Keratinocyte (primary cell): Measurements from ENCODE around the gene WLS. TPM values are rescaled to one million over a fixed set of nuclear protein-coding genes. Genes with fewer than 3 reads are reported as not detected.

Source experiments
- DNase-seq: peaks from one replicate; pipeline ENCODE4 v3.0.0-alpha.2; 2011; ENCODE audit warnings: low read depth, missing footprints, low spot score
- FAIRE-seq: peaks from 2 replicates; lab custom pipeline; 2011; peaks lifted over from hg19 to GRCh38; lab: Jason Lieb, UNC
- H2AFZ ChIP-seq: 2 replicates; pipeline ENCODE4 v1.6.0; 2012; ENCODE audit warnings: low read length, control low read depth, inconsistent platforms; ENCODE audit not compliant: control insufficient read depth
- H3K27ac ChIP-seq: 2 replicates; pipeline ENCODE4 v1.5.1; 2011; ENCODE audit warnings: low read length; ENCODE audit not compliant: control insufficient read depth, insufficient read depth
- H3K27me3 ChIP-seq: 3 replicates; pipeline ENCODE4 v1.6.0; 2011; ENCODE audit warnings: low read length; ENCODE audit not compliant: control insufficient read depth, insufficient read depth; ENCODE audit errors: extremely low read depth
- H3K36me3 ChIP-seq, 2 experiments: 2 replicates in 1 of 2; 3 replicates in 1 of 2; pipeline ENCODE4 v1.5.1; 2011; ENCODE audit warnings: low read length in 2 of 2, mild to moderate bottlenecking in 1 of 2; ENCODE audit not compliant: control insufficient read depth in 2 of 2, insufficient read depth in 2 of 2; ENCODE audit errors: extremely low read depth in 1 of 2
- H3K4me1 ChIP-seq: 3 replicates; pipeline ENCODE4 v1.5.1; 2011; ENCODE audit warnings: low read length; ENCODE audit not compliant: control insufficient read depth, insufficient read depth; ENCODE audit errors: extremely low read depth
- H3K4me2 ChIP-seq: 3 replicates; pipeline ENCODE4 v1.6.0; 2011; ENCODE audit warnings: low read depth, low read length; ENCODE audit not compliant: control insufficient read depth, insufficient read depth; ENCODE audit errors: extremely low read depth
- H3K4me3 ChIP-seq, 3 experiments: fragments of 200-600 bp in 1 of 3; sonication (generic) in 1 of 3; 2 replicates in 2 of 3; 3 replicates in 1 of 3; pipeline ENCODE4 v1.5.1; 2011 to 2016; ENCODE audit warnings: low read length in 3 of 3, mild to moderate bottlenecking in 3 of 3, control low read depth in 2 of 3, inconsistent platforms in 1 of 3, low read depth in 1 of 3, mixed read lengths in 1 of 3, mixed run types in 1 of 3, moderate library complexity in 1 of 3; ENCODE audit not compliant: control insufficient read depth in 2 of 3, insufficient read depth in 2 of 3; ENCODE audit errors: extremely low read depth in 1 of 3
- H3K79me2 ChIP-seq: 2 replicates; pipeline ENCODE4 v1.6.0; 2012; ENCODE audit warnings: low read length; ENCODE audit not compliant: control insufficient read depth, insufficient read depth
- H3K9ac ChIP-seq: 3 replicates; pipeline ENCODE4 v1.6.0; 2011; ENCODE audit warnings: low read length; ENCODE audit not compliant: control insufficient read depth, insufficient read depth; ENCODE audit errors: extremely low read depth
- H3K9me1 ChIP-seq: 3 replicates; pipeline ENCODE4 v1.6.0; 2011; ENCODE audit warnings: low read length; ENCODE audit not compliant: control insufficient read depth, insufficient read depth; ENCODE audit errors: extremely low read depth
- H3K9me3 ChIP-seq: 2 replicates; pipeline ENCODE4 v1.5.1; 2012; ENCODE audit warnings: low read depth, low read length; ENCODE audit not compliant: control insufficient read depth
- H4K20me1 ChIP-seq: 3 replicates; pipeline ENCODE4 v1.6.0; 2011; ENCODE audit warnings: low read length; ENCODE audit not compliant: control insufficient read depth, insufficient read depth; ENCODE audit errors: extremely low read depth
- CTCF ChIP-seq, 3 experiments: IDR thresholded peaks in 1 of 3; conservative IDR thresholded peaks in 1 of 3; optimal IDR thresholded peaks in 1 of 3; 2 replicates in 2 of 3; 3 replicates in 1 of 3; pipeline versions ENCODE3 to v1.5.1; 2011; ENCODE audit warnings: low read length in 3 of 3, mild to moderate bottlenecking in 3 of 3, moderate library complexity in 2 of 3, control low read depth in 1 of 3, inconsistent platforms in 1 of 3; ENCODE audit not compliant: insufficient read depth in 2 of 3; ENCODE audit errors: extremely low read depth in 1 of 3
- EZH2 ChIP-seq: IDR thresholded peaks from one replicate; pipeline ENCODE4 v1.6.1; 2012; ENCODE audit warnings: inconsistent platforms, mild to moderate bottlenecking, low read length, moderate library complexity
- dilution Hi-C: fragments of 300-500 bp; cut with MboI; formaldehyde crosslinking; loops from one replicate; pipeline ENCODE4 v1.7.0; 2020; ENCODE audit warnings: low sequenced_read_pairs; ENCODE audit not compliant: extremely low pct_ligation_motif_present
- polyA plus RNA-seq, 5 experiments: library from polyadenylated mRNA; depleted of rRNA in 3 of 5; stranded (reverse) in 3 of 5; stranded (forward) in 1 of 5; unstranded in 1 of 5; fragments of >200 nt; gene quantifications; 1 replicate in 1 of 5; 2 replicates in 3 of 5; 3 replicates in 1 of 5; pipeline versions ENCODE4 v1.2.1 to v1.2.3, GENCODE V29; 2011 to 2012; ENCODE audit warnings: missing spikeins in 2 of 5, low read depth in 1 of 5, low replicate concordance in 1 of 5

WLS gene
- polyA plus RNA-seq, 1 donor (not counting 4 experiments of a cell fraction or from before 2014, with no cell fraction given) = 92.4 TPM

- DNase-seq (no peak), FAIRE-seq (no peak)
- Histone ChIP-seq H4K20me1 (no peaks in the 10 kb centered on the region), H3K9me1 (no peaks in the 10 kb centered on the region), H3K27ac (no peak overlapping the region), H3K79me2 (peaks cover under 1% of the 10 kb centered on the region), H2AFZ (no peak overlapping the region), H3K27me3 (no peaks in the 10 kb centered on the region), H3K4me1 (peaks cover 4% of the 10 kb centered on the region), H3K4me2 (no peak overlapping the region), H3K36me3 (no peaks in the 10 kb centered on the region), H3K9me3 (no peaks in the 10 kb centered on the region), H3K9ac (no peak overlapping the region), H3K4me3 (no peak overlapping the region)
- dilution Hi-C loops = no loop called here
- TF ChIP-seq EZH2 (no peak), CTCF (optimal IDR thresholded peaks at IDR 0.05 in 1 of 3, IDR thresholded peaks at IDR 0.05 in 1 of 3, conservative IDR thresholded peaks at IDR 0.05 in 1 of 3; ENCODE audit: extremely low read depth in 1 of 3, insufficient read depth in 2 of 3, low read length in 3 of 3) (no peak)
These were observed 4.7 kb upstream of the WLS start for GRCh38 chr1:68237040-68237439.

GRCh38 chr1:68234094-68234493, 1.8 kb upstream of the WLS start:
- dilution Hi-C loops = no loop called here
- no peak for DNase-seq
- peak; percentile 32 for FAIRE-seq

More at GRCh38 chr1:68234094-68234493, 1.8 kb upstream of the WLS start:
- TF ChIP-seq EZH2 (no peak), CTCF (optimal IDR thresholded peaks at IDR 0.05 in 1 of 3, IDR thresholded peaks at IDR 0.05 in 1 of 3, conservative IDR thresholded peaks at IDR 0.05 in 1 of 3; ENCODE audit: extremely low read depth in 1 of 3, insufficient read depth in 2 of 3, low read length in 3 of 3) (no peak)
- no peak overlapping the region for H3K4me3 ChIP-seq
- no peaks in the 10 kb centered on the region for H4K20me1 ChIP-seq
- H3K4me1 ChIP-seq = peaks cover 16% of the 10 kb centered on the region
- H3K9me3 ChIP-seq = no peaks in the 10 kb centered on the region
- H3K9ac ChIP-seq = no peak overlapping the region
- H3K27me3 ChIP-seq = no peaks in the 10 kb centered on the region
- H3K9me1 ChIP-seq = no peaks in the 10 kb centered on the region
- H3K36me3 ChIP-seq = no peaks in the 10 kb centered on the region
- H3K79me2 ChIP-seq = peaks cover 27% of the 10 kb centered on the region
- no peak overlapping the region for H2AFZ ChIP-seq
- H3K4me2 ChIP-seq = no peak overlapping the region
- H3K27ac ChIP-seq = no peak overlapping the region
